ENCODE results near the gene TCF25. TPM values are rescaled to one million over a fixed set of nuclear protein-coding genes. Genes with fewer than 3 reads are reported as not detected.

The TCF25 gene
- total and polyA plus RNA-seq, 4 donors: 47.6 to 273 (median 216) TPM

GRCh38 chr16:89958068-89958467 lies 84.7 kb downstream of the TCF25 start:
- intact Hi-C loops (cut with DNase I): no loop called here
- Histone ChIP-seq H3K4me1 (ENCODE audit: control insufficient read depth in 1 of 2, insufficient read depth in 2 of 2, low read length in 2 of 2) (no peaks in the 10 kb centered on the region), H3K27ac (ENCODE audit: low read depth in 1 of 2, low read length in 2 of 2) (no peak overlapping the region), H3K36me3 (ENCODE audit: control insufficient read depth in 1 of 2, insufficient read depth in 2 of 2, low read length in 1 of 2) (no peaks in the 10 kb centered on the region), H3K4me3 (ENCODE audit: low read length in 2 of 2) (no peak overlapping the region), H3K27me3 (ENCODE audit: control insufficient read depth in 1 of 2, insufficient read depth in 2 of 2, low read length in 1 of 2) (no peaks in the 10 kb centered on the region), H3K9me3 (ENCODE audit: control insufficient read depth, low read length) (no peaks in the 10 kb centered on the region)
- ATAC-seq (ENCODE audit: low FRiP score) (no peak), DNase-seq (peak in 1 of 2 donors; percentile 73)
- 82 to 88% methylated on average over 7 of the region's 7 CpGs for WGBS, 2 donors

GRCh38 chr16:89958596-89958995 lies 85.2 kb downstream of the TCF25 start:
- H3K9me3 ChIP-seq (ENCODE audit: control insufficient read depth, low read length): no peaks in the 10 kb centered on the region
- no peaks in the 10 kb centered on the region for H3K4me1 ChIP-seq (ENCODE audit: control insufficient read depth in 1 of 2, insufficient read depth in 2 of 2, low read length in 2 of 2)
- H3K27ac ChIP-seq (ENCODE audit: low read depth in 1 of 2, low read length in 2 of 2): no peak overlapping the region
- no peaks in the 10 kb centered on the region for H3K27me3 ChIP-seq (ENCODE audit: control insufficient read depth in 1 of 2, insufficient read depth in 2 of 2, low read length in 1 of 2)
- 96 to 97% methylated on average over 10 of the region's 10 CpGs for WGBS, 2 donors
- ATAC-seq (ENCODE audit: low FRiP score): no peak
- no peak for DNase-seq
- no peak overlapping the region for H3K4me3 ChIP-seq (ENCODE audit: low read length in 2 of 2)
- no peaks in the 10 kb centered on the region for H3K36me3 ChIP-seq (ENCODE audit: control insufficient read depth in 1 of 2, insufficient read depth in 2 of 2, low read length in 1 of 2)
- intact Hi-C loops (cut with DNase I): no loop called here

- H3K4me1 ChIP-seq (ENCODE audit: control insufficient read depth in 1 of 2, insufficient read depth in 2 of 2, low read length in 2 of 2): no peaks in the 10 kb centered on the region
- no peaks in the 10 kb centered on the region for H3K36me3 ChIP-seq (ENCODE audit: control insufficient read depth in 1 of 2, insufficient read depth in 2 of 2, low read length in 1 of 2)
- ATAC-seq (ENCODE audit: low FRiP score): no peak
- WGBS, 2 donors: 94 to 95% methylated on average over 13 of the region's 13 CpGs
- no peak for DNase-seq
- H3K27me3 ChIP-seq (ENCODE audit: control insufficient read depth in 1 of 2, insufficient read depth in 2 of 2, low read length in 1 of 2): no peaks in the 10 kb centered on the region
- no peak overlapping the region for H3K4me3 ChIP-seq (ENCODE audit: low read length in 2 of 2)
- intact Hi-C loops (cut with DNase I): no loop called here
- H3K9me3 ChIP-seq (ENCODE audit: control insufficient read depth, low read length): no peaks in the 10 kb centered on the region
- no peak overlapping the region for H3K27ac ChIP-seq (ENCODE audit: low read depth in 1 of 2, low read length in 2 of 2)
Measured at GRCh38 chr16:89960966-89961365, 87.6 kb downstream of the TCF25 start.

Other genes with a start within 250 kb of the TCF25 start
- 10 to 100 TPM; 69.0 to 78.8 TPM for gene CHMP1A, start 215.9 kb upstream of the TCF25 start, total RNA-seq
- 100 to 1,000 TPM in 1 of 2 donors, 10 to 100 TPM in 1; 45.5 to 112 TPM for gene CHMP1A, start 215.9 kb upstream of the TCF25 start, polyA plus RNA-seq
- gene SPATA33, start 215.8 kb upstream of the TCF25 start, total RNA-seq: 1 to 10 TPM; 6.5 to 8.6 TPM
- 10 to 100 TPM in 1 of 2 donors, 1 to 10 TPM in 1; 3.0 to 10.7 TPM for gene SPATA33, start 215.8 kb upstream of the TCF25 start, polyA plus RNA-seq
- 10 to 100 TPM; 29.9 to 71.1 TPM for gene CDK10, start 186.9 kb upstream of the TCF25 start, total RNA-seq
- gene CDK10, start 186.9 kb upstream of the TCF25 start, polyA plus RNA-seq: 100 to 1,000 TPM in 1 of 2 donors, 10 to 100 TPM in 1; 24.7 to 134 TPM
- gene SPATA2L, start 171.9 kb upstream of the TCF25 start, total RNA-seq: 10 to 100 TPM in 1 of 2 donors, 1 to 10 TPM in 1; 9.1 to 13.4 TPM
- gene SPATA2L, start 171.9 kb upstream of the TCF25 start, polyA plus RNA-seq: 10 to 100 TPM in 1 of 2 donors, 1 to 10 TPM in 1; 4.9 to 12.0 TPM
- 10 to 100 TPM; 10.3 to 15.3 TPM for gene VPS9D1, start 152.7 kb upstream of the TCF25 start, total RNA-seq
- gene VPS9D1, start 152.7 kb upstream of the TCF25 start, polyA plus RNA-seq: 10 to 100 TPM in 1 of 2 donors, 1 to 10 TPM in 1; 5.1 to 34.5 TPM
- 10 to 100 TPM; 23.6 to 30.4 TPM for gene ZNF276, start 152.1 kb upstream of the TCF25 start, total RNA-seq
- 10 to 100 TPM in 1 of 2 donors, 1 to 10 TPM in 1; 3.3 to 47.7 TPM for gene ZNF276, start 152.1 kb upstream of the TCF25 start, polyA plus RNA-seq
- gene FANCA, start 56.9 kb upstream of the TCF25 start, total RNA-seq: 1 to 10 TPM; 3.9 to 6.9 TPM
- gene FANCA, start 56.9 kb upstream of the TCF25 start, polyA plus RNA-seq: 1 to 10 TPM; 2.0 to 3.5 TPM
- 1 to 10 TPM in 1 of 2 donors, under 1 TPM in 1; 0.62 to 2.2 TPM for gene SPIRE2, start 45.1 kb upstream of the TCF25 start, total RNA-seq
- gene SPIRE2, start 45.1 kb upstream of the TCF25 start, polyA plus RNA-seq: 1 to 10 TPM; 1.4 to 2.3 TPM
- gene MC1R, start 45.3 kb downstream of the TCF25 start, total RNA-seq: 10 to 100 TPM in 1 of 2 donors, 1 to 10 TPM in 1; 4.8 to 10.2 TPM
- 10 to 100 TPM in 1 of 2 donors, 1 to 10 TPM in 1; 1.5 to 12.1 TPM for gene MC1R, start 45.3 kb downstream of the TCF25 start, polyA plus RNA-seq
- 10 to 100 TPM in 1 of 2 donors, 1 to 10 TPM in 1; 5.6 to 12.5 TPM for gene TUBB3, start 49.8 kb downstream of the TCF25 start, total RNA-seq
- gene TUBB3, start 49.8 kb downstream of the TCF25 start, polyA plus RNA-seq: 1 to 10 TPM in 1 of 2 donors, under 1 TPM in 1; 0.38 to 2.4 TPM
- 10 to 100 TPM; 55.0 to 69.3 TPM for gene DEF8, start 75.2 kb downstream of the TCF25 start, total RNA-seq
- 10 to 100 TPM; 53.6 to 78.0 TPM for gene DEF8, start 75.2 kb downstream of the TCF25 start, polyA plus RNA-seq
- 1 to 10 TPM; 1.1 to 3.5 TPM for gene DBNDD1, start 145.9 kb downstream of the TCF25 start, total RNA-seq
- 1 to 10 TPM; 3.0 to 3.2 TPM for gene DBNDD1, start 145.9 kb downstream of the TCF25 start, polyA plus RNA-seq
- not detected for gene PRDM7, start 203.7 kb downstream of the TCF25 start, total RNA-seq
- not detected for gene PRDM7, start 203.7 kb downstream of the TCF25 start, polyA plus RNA-seq